AG08396 (cell line): ENCODE measurements around the gene NKIRAS1.
"Not testable (repeated sequence)": the region's sequence is repeated elsewhere in the genome, so short reads cannot be mapped to it uniquely, and the experiment has no call there.

ENCODE experiments used
- DNase-seq: peaks from one replicate; pipeline ENCODE4 v3.0.0; 2012; ENCODE audit warnings: low spot score, mixed read lengths

Gene NKIRAS1

GRCh38 chr3:23869977-23870662 is 46.7 kb downstream of the NKIRAS1 start:
- DNase-seq = no peak

GRCh38 chr3:23867838-23868237 is 49.0 kb downstream of the NKIRAS1 start:
- DNase-seq = no peak

- no peak for DNase-seq
These were observed 49.4 kb downstream of the NKIRAS1 start for GRCh38 chr3:23867400-23867799.

GRCh38 chr3:23865595-23866396 is 51.0 kb downstream of the NKIRAS1 start:
- no peak for DNase-seq

GRCh38 chr3:23864931-23865330 is 51.9 kb downstream of the NKIRAS1 start:
- no peak for DNase-seq

GRCh38 chr3:23863060-23863459 is 53.7 kb downstream of the NKIRAS1 start:
- DNase-seq = no peak

- DNase-seq = no peak
These were observed 55.1 kb downstream of the NKIRAS1 start for GRCh38 chr3:23861689-23862088.

GRCh38 chr3:23859839-23860382 is 56.9 kb downstream of the NKIRAS1 start:
- no peak for DNase-seq

- no peak for DNase-seq
These were observed 57.6 kb downstream of the NKIRAS1 start for GRCh38 chr3:23859012-23859743.

GRCh38 chr3:23856286-23856685 is 60.5 kb downstream of the NKIRAS1 start:
- no peak for DNase-seq

- not testable (repeated sequence) for DNase-seq
These were observed 67.3 kb downstream of the NKIRAS1 start for GRCh38 chr3:23849462-23849861.

- DNase-seq = no peak
These were observed 71.2 kb downstream of the NKIRAS1 start for GRCh38 chr3:23845326-23846216.

GRCh38 chr3:23843869-23844268 is 72.9 kb downstream of the NKIRAS1 start:
- no peak for DNase-seq
